Measurements from ENCODE around the gene RSRC1.

RSRC1 gene

DNA sequence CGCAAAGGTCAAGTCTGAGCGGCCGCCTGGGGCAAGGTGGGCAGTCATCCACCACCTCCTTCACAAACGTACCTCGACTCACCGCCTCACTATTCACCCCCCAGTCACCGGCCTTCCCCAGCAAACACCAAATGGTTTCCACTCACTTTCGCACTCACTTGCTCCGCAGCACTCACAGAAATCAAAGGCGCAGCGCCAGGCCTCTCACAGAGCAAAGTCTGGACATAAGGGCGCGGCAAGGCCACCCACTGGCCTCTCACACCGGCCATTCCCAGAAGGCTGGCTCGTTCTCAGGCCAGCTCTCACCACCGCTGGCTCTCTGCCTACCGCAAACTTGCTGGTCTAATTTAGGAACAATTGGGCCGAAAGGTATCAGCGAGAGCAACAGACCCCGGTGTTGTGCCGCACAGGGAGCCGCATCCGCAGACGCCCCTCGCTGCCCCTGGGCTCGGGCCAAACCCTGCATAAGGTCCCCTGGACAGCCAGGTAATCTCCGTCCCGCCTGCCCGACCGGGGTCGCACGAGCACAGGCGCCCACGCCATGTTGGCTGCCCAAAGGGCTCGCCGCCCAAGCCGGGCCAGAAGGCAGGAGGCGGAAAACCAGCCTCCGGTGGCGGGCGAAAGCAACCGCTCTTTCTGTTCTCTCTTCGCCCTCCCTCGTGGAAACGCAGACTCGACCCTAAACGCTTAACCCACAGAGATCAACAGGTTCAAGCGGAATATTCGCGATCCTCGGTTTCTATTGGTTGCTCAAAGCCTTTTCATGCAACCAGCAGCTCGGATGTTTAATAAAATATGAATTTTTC is 6.6 kb upstream of the RSRC1 start:
- Histone ChIP-seq H3K4me1 (ENCODE audit: low read length) (peaks cover 1% of the 10 kb centered on the region; the same call in 1 of the 2 replicates), H3K36me3 (replicated peaks; ENCODE audit: low read depth, low read length) (no peaks in the 10 kb centered on the region), H3K27ac (ENCODE audit: low read length) (no peak overlapping the region), H2AFZ (ENCODE audit: low read depth, low read length) (no peak overlapping the region), H3K9ac (ENCODE audit: low read length) (no peak overlapping the region), H3K9me3 (ENCODE audit: insufficient read depth, low read length) (no peaks in the 10 kb centered on the region), H3K79me2 (ENCODE audit: low read length) (no peaks in the 10 kb centered on the region), H4K20me1 (ENCODE audit: insufficient read depth, low read length) (no peaks in the 10 kb centered on the region), H3K4me2 (ENCODE audit: low read length) (no peak overlapping the region), H3K4me3 (ENCODE audit: low read length) (no peak overlapping the region), H3K27me3 (ENCODE audit: low read depth, low read length) (peaks cover 6% of the 10 kb centered on the region; the same call in 1 of the 2 replicates)
- no peak for TF ChIP-seq EZH2phosphoT487 (IDR thresholded peaks at IDR 0.05; ENCODE audit: low read depth)
- TF ChIP-seq, protein P1, sequence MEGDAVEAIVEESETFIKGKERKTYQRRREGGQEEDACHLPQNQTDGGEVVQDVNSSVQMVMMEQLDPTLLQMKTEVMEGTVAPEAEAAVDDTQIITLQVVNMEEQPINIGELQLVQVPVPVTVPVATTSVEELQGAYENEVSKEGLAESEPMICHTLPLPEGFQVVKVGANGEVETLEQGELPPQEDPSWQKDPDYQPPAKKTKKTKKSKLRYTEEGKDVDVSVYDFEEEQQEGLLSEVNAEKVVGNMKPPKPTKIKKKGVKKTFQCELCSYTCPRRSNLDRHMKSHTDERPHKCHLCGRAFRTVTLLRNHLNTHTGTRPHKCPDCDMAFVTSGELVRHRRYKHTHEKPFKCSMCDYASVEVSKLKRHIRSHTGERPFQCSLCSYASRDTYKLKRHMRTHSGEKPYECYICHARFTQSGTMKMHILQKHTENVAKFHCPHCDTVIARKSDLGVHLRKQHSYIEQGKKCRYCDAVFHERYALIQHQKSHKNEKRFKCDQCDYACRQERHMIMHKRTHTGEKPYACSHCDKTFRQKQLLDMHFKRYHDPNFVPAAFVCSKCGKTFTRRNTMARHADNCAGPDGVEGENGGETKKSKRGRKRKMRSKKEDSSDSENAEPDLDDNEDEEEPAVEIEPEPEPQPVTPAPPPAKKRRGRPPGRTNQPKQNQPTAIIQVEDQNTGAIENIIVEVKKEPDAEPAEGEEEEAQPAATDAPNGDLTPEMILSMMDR (IDR thresholded peaks at IDR 0.05; ENCODE audit: low read depth, low read length), result no peak

DNA sequence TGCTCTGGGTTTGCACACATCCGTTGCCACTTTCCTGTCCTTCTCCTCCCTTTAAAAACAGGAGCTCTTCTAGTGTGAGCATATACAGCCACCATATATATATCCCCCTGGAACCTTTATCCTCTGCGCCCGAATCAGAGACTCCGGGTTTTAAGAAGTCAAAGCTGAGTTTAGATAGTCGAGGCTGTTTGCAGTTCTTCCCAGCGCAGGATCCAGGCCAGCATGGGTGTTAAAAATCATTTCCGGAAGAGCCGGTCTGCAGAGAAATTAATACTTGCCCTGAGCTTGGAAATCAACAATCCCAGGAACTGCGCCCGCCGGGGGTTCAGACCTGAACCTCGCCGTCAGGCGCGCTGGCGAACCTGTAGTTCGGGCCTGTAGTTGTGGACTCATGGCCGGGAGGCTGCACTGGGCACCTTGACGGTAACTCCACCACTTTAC is 6.0 kb upstream of the RSRC1 start:
- no peaks in the 10 kb centered on the region for H3K9me3 ChIP-seq (ENCODE audit: insufficient read depth, low read length)
- peaks cover 4% of the 10 kb centered on the region; the same call in 1 of the 2 replicates for H3K27me3 ChIP-seq (ENCODE audit: low read depth, low read length)
- H4K20me1 ChIP-seq (ENCODE audit: insufficient read depth, low read length), result no peaks in the 10 kb centered on the region
- no peaks in the 10 kb centered on the region for H3K36me3 ChIP-seq (replicated peaks; ENCODE audit: low read depth, low read length)
- H3K79me2 ChIP-seq (ENCODE audit: low read length), result no peaks in the 10 kb centered on the region
- TF ChIP-seq, protein P1 (IDR thresholded peaks at IDR 0.05; ENCODE audit: low read depth, low read length), result no peak
- TF ChIP-seq EZH2phosphoT487 (IDR thresholded peaks at IDR 0.05; ENCODE audit: low read depth), result no peak
- no peak overlapping the region for H3K4me2 ChIP-seq (ENCODE audit: low read length)
- no peak overlapping the region for H3K9ac ChIP-seq (ENCODE audit: low read length)
- H2AFZ ChIP-seq (ENCODE audit: low read depth, low read length), result no peak overlapping the region
- no peak overlapping the region for H3K27ac ChIP-seq (ENCODE audit: low read length)
- H3K4me3 ChIP-seq (ENCODE audit: low read length), result no peak overlapping the region
- peaks cover 4% of the 10 kb centered on the region for H3K4me1 ChIP-seq (ENCODE audit: low read length)

DNA sequence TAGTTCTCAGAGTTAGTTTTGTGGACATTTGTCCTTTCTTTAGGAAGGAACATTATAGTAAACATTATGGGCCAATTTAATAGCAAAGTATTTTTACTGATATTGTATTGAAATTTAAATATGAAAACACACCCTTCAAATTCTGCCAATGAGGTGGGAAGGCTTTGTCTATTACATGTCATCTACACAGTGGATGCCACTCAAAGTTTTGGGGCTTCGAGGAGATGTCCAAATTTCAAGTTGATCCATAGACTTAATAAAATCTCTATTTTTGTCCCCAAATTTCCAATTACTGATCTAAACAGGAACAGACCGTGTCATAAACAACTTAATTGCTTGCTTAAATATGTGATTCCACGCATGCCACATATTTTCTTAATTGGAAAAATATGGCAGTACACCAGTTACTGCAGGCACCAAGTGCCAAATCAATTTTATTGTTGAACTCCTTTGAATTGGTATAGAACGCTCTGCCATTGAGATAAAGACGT is 5.4 kb upstream of the RSRC1 start:
- no peaks in the 10 kb centered on the region for H3K9me3 ChIP-seq (ENCODE audit: insufficient read depth, low read length)
- no peak overlapping the region for H3K9ac ChIP-seq (ENCODE audit: low read length)
- H3K79me2 ChIP-seq (ENCODE audit: low read length), result no peaks in the 10 kb centered on the region
- no peaks in the 10 kb centered on the region for H3K27me3 ChIP-seq (ENCODE audit: low read depth, low read length)
- peaks cover 8% of the 10 kb centered on the region for H3K4me1 ChIP-seq (ENCODE audit: low read length)
- no peak overlapping the region for H3K4me2 ChIP-seq (ENCODE audit: low read length)
- no peak overlapping the region for H2AFZ ChIP-seq (ENCODE audit: low read depth, low read length)
- H3K36me3 ChIP-seq (replicated peaks; ENCODE audit: low read depth, low read length), result no peaks in the 10 kb centered on the region
- H4K20me1 ChIP-seq (ENCODE audit: insufficient read depth, low read length), result no peaks in the 10 kb centered on the region
- H3K4me3 ChIP-seq (ENCODE audit: low read length), result 0 out of 2 replicates have a peak overlapping the region, but pooled peaks have one; percentile 36
- no peak overlapping the region for H3K27ac ChIP-seq (ENCODE audit: low read length)
- no peak for TF ChIP-seq EZH2phosphoT487 (IDR thresholded peaks at IDR 0.05; ENCODE audit: low read depth)
- TF ChIP-seq, protein P1 (IDR thresholded peaks at IDR 0.05; ENCODE audit: low read depth, low read length), result no peak

DNA sequence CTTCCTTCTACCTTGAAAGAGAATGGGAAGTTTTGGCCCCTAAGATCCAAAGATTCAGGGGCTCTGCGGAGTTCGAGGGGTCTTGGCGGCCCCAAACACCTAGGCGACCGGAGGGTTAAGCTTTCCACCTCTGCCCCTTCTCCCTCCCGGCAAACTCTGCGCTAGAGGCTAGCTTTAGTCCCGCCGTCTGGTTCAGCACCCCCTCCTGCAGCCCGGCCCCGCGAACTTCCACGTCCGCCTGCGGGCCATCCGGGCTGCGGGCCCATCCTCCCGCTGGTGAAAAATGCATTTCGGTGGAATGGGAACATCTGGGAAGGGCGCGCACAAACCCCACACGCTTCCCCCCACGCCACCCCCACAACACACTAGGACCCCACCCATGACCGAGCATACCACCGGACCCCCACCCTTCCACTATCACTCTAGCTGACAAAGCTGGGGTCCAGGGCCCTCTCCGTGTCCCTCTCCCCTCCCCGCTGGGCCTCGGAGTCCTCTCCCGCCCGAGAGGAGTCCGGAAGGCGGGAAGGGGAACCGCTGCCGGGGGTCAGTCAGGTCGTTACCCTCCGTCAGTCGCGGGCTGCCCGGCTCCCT is 4.7 kb upstream of the RSRC1 start:
- no peaks in the 10 kb centered on the region for H3K9me3 ChIP-seq (ENCODE audit: insufficient read depth, low read length)
- H3K4me1 ChIP-seq (ENCODE audit: low read length), result peaks cover 8% of the 10 kb centered on the region
- peak overlapping the region; percentile 83 for H3K4me3 ChIP-seq (ENCODE audit: low read length)
- 0 out of 2 replicates have a peak overlapping the region, but pooled peaks have one; percentile 9 for H2AFZ ChIP-seq (ENCODE audit: low read depth, low read length)
- H3K79me2 ChIP-seq (ENCODE audit: low read length), result peaks cover 3% of the 10 kb centered on the region
- no peaks in the 10 kb centered on the region for H4K20me1 ChIP-seq (ENCODE audit: insufficient read depth, low read length)
- no peaks in the 10 kb centered on the region for H3K36me3 ChIP-seq (replicated peaks; ENCODE audit: low read depth, low read length)
- H3K9ac ChIP-seq (ENCODE audit: low read length), result peak overlapping the region; percentile 66
- peak overlapping the region; percentile 50 for H3K4me2 ChIP-seq (ENCODE audit: low read length)
- H3K27ac ChIP-seq (ENCODE audit: low read length), result no peak overlapping the region
- no peak for TF ChIP-seq EZH2phosphoT487 (IDR thresholded peaks at IDR 0.05; ENCODE audit: low read depth)
- TF ChIP-seq, protein P1 (IDR thresholded peaks at IDR 0.05; ENCODE audit: low read depth, low read length), result no peak
- H3K27me3 ChIP-seq (ENCODE audit: low read depth, low read length), result no peaks in the 10 kb centered on the region
